IPS DF 6.9 (cell line): ENCODE results near the gene SLC38A3.
"Not testable (repeated sequence)": the region's sequence is repeated elsewhere in the genome, so short reads cannot be mapped to it uniquely, and the experiment has no call there.

Experiments used
- DNase-seq: peaks from one replicate; pipeline ENCODE4 v3.0.0-alpha.2; 2013; ENCODE audit warnings: low read depth, low spot score
- H3K27ac ChIP-seq: one replicate; pipeline ENCODE4 v1.5.1; 2013; ENCODE audit warnings: low read length, control low read depth
- H3K27me3 ChIP-seq: 2 replicates; pipeline ENCODE4 v1.6.1; 2013; ENCODE audit warnings: mild to moderate bottlenecking, low read length; ENCODE audit not compliant: control insufficient read depth, insufficient read depth
- H3K36me3 ChIP-seq: 2 replicates; pipeline ENCODE4 v1.6.1; 2013; ENCODE audit warnings: low read length; ENCODE audit not compliant: control insufficient read depth, insufficient read depth
- H3K4me1 ChIP-seq: 2 replicates; pipeline ENCODE4 v1.6.1; 2013; ENCODE audit warnings: low read length; ENCODE audit not compliant: control insufficient read depth, insufficient read depth
- H3K4me3 ChIP-seq: 2 replicates; pipeline ENCODE4 v1.5.1; 2013; ENCODE audit warnings: mild to moderate bottlenecking, low read length
- H3K9me3 ChIP-seq: 2 replicates; pipeline ENCODE4 v1.6.1; 2013; ENCODE audit warnings: low read length, inconsistent platforms; ENCODE audit not compliant: control insufficient read depth, insufficient read depth
- whole genome bisulfite sequencing: extraction: QIAGEN DNeasy Blood & Tissue Kit; methylation state at CpG from one replicate; pipeline ENCODE4 v1.1.7; 2013; ENCODE audit warnings: mixed read lengths, missing lambda C conversion rate; ENCODE audit not compliant: insufficient read length, insufficient coverage; 5-methylcytosine and 5-hydroxymethylcytosine counted together

The SLC38A3 gene

GRCh38 chr3:50260942-50261441 is 55.9 kb downstream of the SLC38A3 start:
- DNase-seq: no peak
- no peaks in the 10 kb centered on the region for H3K9me3 ChIP-seq
- peaks cover 13% of the 10 kb centered on the region for H3K4me1 ChIP-seq

GRCh38 chr3:50261505-50261904 is 56.4 kb downstream of the SLC38A3 start:
- H3K27ac ChIP-seq: no peak overlapping the region
- H3K4me3 ChIP-seq: no peak overlapping the region
- peaks cover 13% of the 10 kb centered on the region for H3K4me1 ChIP-seq
- no peaks in the 10 kb centered on the region for H3K9me3 ChIP-seq
- H3K36me3 ChIP-seq: peaks cover 15% of the 10 kb centered on the region
- H3K27me3 ChIP-seq: no peaks in the 10 kb centered on the region
- no peak for DNase-seq
- no CpG with 5 or more reads among the region's 2 CpGs for WGBS

More at GRCh38 chr3:50260942-50261441, 55.9 kb downstream of the SLC38A3 start:
- no CpG with 5 or more reads among the region's 5 CpGs for WGBS
- H3K27ac ChIP-seq: no peak overlapping the region
- no peaks in the 10 kb centered on the region for H3K27me3 ChIP-seq
- H3K4me3 ChIP-seq: no peak overlapping the region
- peaks cover 20% of the 10 kb centered on the region for H3K36me3 ChIP-seq

- no CpG with 5 or more reads among the region's 4 CpGs for WGBS
- H3K36me3 ChIP-seq, H3K27me3 ChIP-seq, DNase-seq, H3K4me3 ChIP-seq, H3K9me3 ChIP-seq, H3K27ac ChIP-seq: not testable (repeated sequence)
- H3K4me1 ChIP-seq: peaks cover 13% of the 10 kb centered on the region
Measured at GRCh38 chr3:50262200-50262599, 57.1 kb downstream of the SLC38A3 start.

GRCh38 chr3:50262778-50263177 is 57.7 kb downstream of the SLC38A3 start:
- peaks cover 15% of the 10 kb centered on the region for H3K4me1 ChIP-seq
- H3K9me3 ChIP-seq: no peaks in the 10 kb centered on the region
- peaks cover 4% of the 10 kb centered on the region for H3K36me3 ChIP-seq
- DNase-seq: no peak
- WGBS: no CpG with 5 or more reads among the region's 7 CpGs
- no peak overlapping the region for H3K27ac ChIP-seq
- no peak overlapping the region for H3K4me3 ChIP-seq
- H3K27me3 ChIP-seq: no peaks in the 10 kb centered on the region

GRCh38 chr3:50263478-50264382 is 58.7 kb downstream of the SLC38A3 start:
- H3K4me1 ChIP-seq: peaks cover 20% of the 10 kb centered on the region
- no peaks in the 10 kb centered on the region for H3K36me3 ChIP-seq
- WGBS: no CpG with 5 or more reads among the region's 6 CpGs
- H3K9me3 ChIP-seq: no peaks in the 10 kb centered on the region
- H3K4me3 ChIP-seq: no peak overlapping the region
- DNase-seq: no peak
- no peak overlapping the region for H3K27ac ChIP-seq
- H3K27me3 ChIP-seq: no peaks in the 10 kb centered on the region

- H3K27me3 ChIP-seq: no peaks in the 10 kb centered on the region
- peaks cover 27% of the 10 kb centered on the region for H3K4me1 ChIP-seq
- no peak overlapping the region for H3K4me3 ChIP-seq
- DNase-seq: no peak
- no peaks in the 10 kb centered on the region for H3K36me3 ChIP-seq
- no peak overlapping the region for H3K27ac ChIP-seq
- H3K9me3 ChIP-seq: no peaks in the 10 kb centered on the region
- no CpG with 5 or more reads among the region's 7 CpGs for WGBS
Measured at GRCh38 chr3:50264383-50264963, 59.4 kb downstream of the SLC38A3 start.

- WGBS: no CpG with 5 or more reads among the region's 7 CpGs
- Histone ChIP-seq H3K9me3 (no peaks in the 10 kb centered on the region), H3K27me3 (no peaks in the 10 kb centered on the region), H3K4me3 (no peak overlapping the region), H3K27ac (no peak overlapping the region), H3K36me3 (no peaks in the 10 kb centered on the region), H3K4me1 (peaks cover 27% of the 10 kb centered on the region)
- no peak for DNase-seq
Measured at GRCh38 chr3:50264964-50265485, 60.0 kb downstream of the SLC38A3 start.

GRCh38 chr3:50265571-50265970 is 60.5 kb downstream of the SLC38A3 start:
- DNase-seq: no peak
- Histone ChIP-seq H3K4me1 (peaks cover 27% of the 10 kb centered on the region), H3K27me3 (no peaks in the 10 kb centered on the region), H3K9me3 (no peaks in the 10 kb centered on the region), H3K4me3 (no peak overlapping the region), H3K36me3 (no peaks in the 10 kb centered on the region), H3K27ac (no peak overlapping the region)
- no CpG with 5 or more reads among the region's 1 CpG for WGBS

GRCh38 chr3:50266017-50266416 is 60.9 kb downstream of the SLC38A3 start:
- H3K27me3 ChIP-seq: no peaks in the 10 kb centered on the region
- WGBS: no CpG with 5 or more reads among the region's 6 CpGs
- H3K36me3 ChIP-seq: no peaks in the 10 kb centered on the region
- H3K4me1 ChIP-seq: peaks cover 25% of the 10 kb centered on the region
- H3K9me3 ChIP-seq: no peaks in the 10 kb centered on the region
- no peak overlapping the region for H3K27ac ChIP-seq
- no peak for DNase-seq
- no peak overlapping the region for H3K4me3 ChIP-seq

GRCh38 chr3:50266836-50267235 is 61.8 kb downstream of the SLC38A3 start:
- Histone ChIP-seq H3K9me3 (no peaks in the 10 kb centered on the region), H3K27ac (no peak overlapping the region), H3K4me3 (no peak overlapping the region), H3K27me3 (no peaks in the 10 kb centered on the region), H3K4me1 (peaks cover 25% of the 10 kb centered on the region), H3K36me3 (no peaks in the 10 kb centered on the region)
- no CpG with 5 or more reads among the region's 7 CpGs for whole genome bisulfite sequencing
- DNase-seq: no peak
